Panc1 (cell line): ENCODE data around the gene PIGL. TPM values are rescaled to one million over a fixed set of nuclear protein-coding genes. Genes with fewer than 3 reads are reported as not detected.
A peak's percentile ranks its signal among the peaks of the same experiment; 100 is the strongest.
"Not testable (repeated sequence)": the region's sequence is repeated elsewhere in the genome, so short reads cannot be mapped to it uniquely, and the experiment has no call there.

Experiments used
- ATAC-seq: fragments of 200-7000 bp; cut with Tn5 transposase; 2 replicates; pipeline ENCODE4 v1.9.1; 2020; ENCODE audit warnings: mild to moderate bottlenecking, moderate library complexity
- BruUV-seq: library from RNA; stranded (reverse); fragments of 400-500 nt; replicated peaks from 2 replicates; lab custom pipeline; 2021; lab: Mats Ljungman, UMichigan
- CTCF ChIA-PET: fragments of 300-600 bp; sonication (Branson Sonifier 250); formaldehyde crosslinking; loops from one replicate; lab custom pipeline; 2022; ENCODE audit warnings: antibody characterized with exemption; lab: Charles Lee
- POLR2A ChIA-PET: fragments of 300-600 bp; sonication (Branson Sonifier 250); formaldehyde crosslinking; loops from one replicate; lab custom pipeline; 2022; ENCODE audit warnings: antibody characterized with exemption; lab: Charles Lee
- DNase-seq: peaks from one replicate; pipeline ENCODE4 v3.0.0-alpha.2; 2010; ENCODE audit warnings: low read depth, low spot score
- H3K27ac ChIP-seq: 2 replicates; pipeline ENCODE4 v1.5.1; 2011; ENCODE audit warnings: mild to moderate bottlenecking, low read length, inconsistent platforms
- H3K27me3 ChIP-seq: fragments of 200-500 bp; sonication (Bioruptor generic); 2 replicates; pipeline ENCODE4 v1.6.0; 2014; ENCODE audit warnings: low read length, inconsistent platforms; ENCODE audit not compliant: control insufficient read depth, insufficient read depth
- H3K36me3 ChIP-seq: fragments of 200-500 bp; sonication (Bioruptor generic); 2 replicates; pipeline ENCODE4 v1.5.1; 2014; ENCODE audit warnings: inconsistent platforms, mild to moderate bottlenecking, low read length, moderate library complexity; ENCODE audit not compliant: control insufficient read depth, insufficient read depth
- H3K4me1 ChIP-seq: 2 replicates; pipeline ENCODE4 v1.5.1; 2011; ENCODE audit warnings: inconsistent platforms, mild to moderate bottlenecking, low read length, moderate library complexity; ENCODE audit not compliant: control insufficient read depth, insufficient read depth
- H3K4me3 ChIP-seq, 2 experiments: 2 replicates each; pipeline ENCODE4 v1.5.1; 2011 to 2012; ENCODE audit warnings: low read depth in 2 of 2, low read length in 2 of 2, mild to moderate bottlenecking in 2 of 2, inconsistent platforms in 1 of 2, moderate library complexity in 1 of 2
- H3K9me3 ChIP-seq: fragments of 200-500 bp; sonication (Bioruptor generic); 2 replicates; pipeline ENCODE4 v1.5.1; 2014; ENCODE audit warnings: low read depth, mild to moderate bottlenecking, inconsistent platforms, low read length, moderate library complexity; ENCODE audit not compliant: control insufficient read depth, insufficient read depth
- POLR2AphosphoS5 ChIP-seq: IDR thresholded peaks from 2 replicates; pipeline ENCODE4 v1.6.1; 2012; ENCODE audit warnings: mild to moderate bottlenecking, low read depth, low read length, moderate library complexity
- SIN3A ChIP-seq: IDR thresholded peaks from 2 replicates; pipeline ENCODE4 v1.6.1; 2012; ENCODE audit warnings: low read depth, mild to moderate bottlenecking, low read length, moderate library complexity, borderline replicate concordance; ENCODE audit not compliant: insufficient read depth
- TCF7L2 ChIP-seq: IDR thresholded peaks from 2 replicates; pipeline ENCODE4 v1.6.1; 2011; ENCODE audit warnings: mild to moderate bottlenecking, low read depth, low read length, inconsistent platforms
- in situ Hi-C: cut with HindIII; loops from 2 replicates; pipeline ENCODE4 v1.10.0; 2016; ENCODE audit warnings: low sequenced_read_pairs, low pct_unique_long_range_greater_than_20kb
- intact Hi-C: fragments of 100-400 bp; cut with micrococcal nuclease; formaldehyde crosslinking; loops from one replicate; pipeline ENCODE4 v1.10.0; 2022; ENCODE audit not compliant: unreplicated experiment
- total RNA-seq: library from RNA; stranded (reverse); gene quantifications from one replicate; pipeline ENCODE4 v1.2.1, GENCODE V29; 2021; ENCODE audit not compliant: unreplicated experiment
- TF ChIP-seq, protein P1 (sequence below): fragments of 450-650 bp; IDR thresholded peaks from 2 replicates; pipeline ENCODE4 v1.5.1; 2017; ENCODE audit warnings: mild to moderate bottlenecking
- TF ChIP-seq, protein P2 (sequence below), 2 experiments: IDR thresholded peaks; 2 replicates each; pipeline ENCODE4 v1.6.1; 2011 to 2012; ENCODE audit warnings: low read depth in 2 of 2, control low read depth in 1 of 2, low read length in 1 of 2, mild to moderate bottlenecking in 1 of 2, moderate library complexity in 1 of 2; ENCODE audit not compliant: insufficient read depth in 1 of 2

The PIGL gene
- total RNA-seq, 1 experiment from 2014 or later: 14.8 TPM

- Histone ChIP-seq H3K27me3 (no peaks in the 10 kb centered on the region), H3K4me3 (no peak overlapping the region), H3K27ac (no peak overlapping the region), H3K36me3 (no peaks in the 10 kb centered on the region), H3K9me3 (no peaks in the 10 kb centered on the region), H3K4me1 (peaks cover 3% of the 10 kb centered on the region)
- intact Hi-C loops (no loop called here), in situ Hi-C loops (no loop called here)
- POLR2A ChIA-PET: no interaction called here
- DNase-seq: no peak
- BruUV-seq: no TSS peak
- TF ChIP-seq SIN3A (no peak), POLR2AphosphoS5 (no peak), TCF7L2 (no peak)
- TF ChIP-seq, protein P1, sequence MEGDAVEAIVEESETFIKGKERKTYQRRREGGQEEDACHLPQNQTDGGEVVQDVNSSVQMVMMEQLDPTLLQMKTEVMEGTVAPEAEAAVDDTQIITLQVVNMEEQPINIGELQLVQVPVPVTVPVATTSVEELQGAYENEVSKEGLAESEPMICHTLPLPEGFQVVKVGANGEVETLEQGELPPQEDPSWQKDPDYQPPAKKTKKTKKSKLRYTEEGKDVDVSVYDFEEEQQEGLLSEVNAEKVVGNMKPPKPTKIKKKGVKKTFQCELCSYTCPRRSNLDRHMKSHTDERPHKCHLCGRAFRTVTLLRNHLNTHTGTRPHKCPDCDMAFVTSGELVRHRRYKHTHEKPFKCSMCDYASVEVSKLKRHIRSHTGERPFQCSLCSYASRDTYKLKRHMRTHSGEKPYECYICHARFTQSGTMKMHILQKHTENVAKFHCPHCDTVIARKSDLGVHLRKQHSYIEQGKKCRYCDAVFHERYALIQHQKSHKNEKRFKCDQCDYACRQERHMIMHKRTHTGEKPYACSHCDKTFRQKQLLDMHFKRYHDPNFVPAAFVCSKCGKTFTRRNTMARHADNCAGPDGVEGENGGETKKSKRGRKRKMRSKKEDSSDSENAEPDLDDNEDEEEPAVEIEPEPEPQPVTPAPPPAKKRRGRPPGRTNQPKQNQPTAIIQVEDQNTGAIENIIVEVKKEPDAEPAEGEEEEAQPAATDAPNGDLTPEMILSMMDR: no peak
- TF ChIP-seq, protein P2, sequence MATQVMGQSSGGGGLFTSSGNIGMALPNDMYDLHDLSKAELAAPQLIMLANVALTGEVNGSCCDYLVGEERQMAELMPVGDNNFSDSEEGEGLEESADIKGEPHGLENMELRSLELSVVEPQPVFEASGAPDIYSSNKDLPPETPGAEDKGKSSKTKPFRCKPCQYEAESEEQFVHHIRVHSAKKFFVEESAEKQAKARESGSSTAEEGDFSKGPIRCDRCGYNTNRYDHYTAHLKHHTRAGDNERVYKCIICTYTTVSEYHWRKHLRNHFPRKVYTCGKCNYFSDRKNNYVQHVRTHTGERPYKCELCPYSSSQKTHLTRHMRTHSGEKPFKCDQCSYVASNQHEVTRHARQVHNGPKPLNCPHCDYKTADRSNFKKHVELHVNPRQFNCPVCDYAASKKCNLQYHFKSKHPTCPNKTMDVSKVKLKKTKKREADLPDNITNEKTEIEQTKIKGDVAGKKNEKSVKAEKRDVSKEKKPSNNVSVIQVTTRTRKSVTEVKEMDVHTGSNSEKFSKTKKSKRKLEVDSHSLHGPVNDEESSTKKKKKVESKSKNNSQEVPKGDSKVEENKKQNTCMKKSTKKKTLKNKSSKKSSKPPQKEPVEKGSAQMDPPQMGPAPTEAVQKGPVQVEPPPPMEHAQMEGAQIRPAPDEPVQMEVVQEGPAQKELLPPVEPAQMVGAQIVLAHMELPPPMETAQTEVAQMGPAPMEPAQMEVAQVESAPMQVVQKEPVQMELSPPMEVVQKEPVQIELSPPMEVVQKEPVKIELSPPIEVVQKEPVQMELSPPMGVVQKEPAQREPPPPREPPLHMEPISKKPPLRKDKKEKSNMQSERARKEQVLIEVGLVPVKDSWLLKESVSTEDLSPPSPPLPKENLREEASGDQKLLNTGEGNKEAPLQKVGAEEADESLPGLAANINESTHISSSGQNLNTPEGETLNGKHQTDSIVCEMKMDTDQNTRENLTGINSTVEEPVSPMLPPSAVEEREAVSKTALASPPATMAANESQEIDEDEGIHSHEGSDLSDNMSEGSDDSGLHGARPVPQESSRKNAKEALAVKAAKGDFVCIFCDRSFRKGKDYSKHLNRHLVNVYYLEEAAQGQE (IDR thresholded peaks at IDR 0.05; ENCODE audit: insufficient read depth in 1 of 2, low read depth in 2 of 2, low read length in 1 of 2): no peak
- CTCF ChIA-PET: no interaction called here
- ATAC-seq: no peak
Measured at GRCh38 chr17:16199093-16199492, 17.9 kb upstream of the PIGL start.

DNA sequence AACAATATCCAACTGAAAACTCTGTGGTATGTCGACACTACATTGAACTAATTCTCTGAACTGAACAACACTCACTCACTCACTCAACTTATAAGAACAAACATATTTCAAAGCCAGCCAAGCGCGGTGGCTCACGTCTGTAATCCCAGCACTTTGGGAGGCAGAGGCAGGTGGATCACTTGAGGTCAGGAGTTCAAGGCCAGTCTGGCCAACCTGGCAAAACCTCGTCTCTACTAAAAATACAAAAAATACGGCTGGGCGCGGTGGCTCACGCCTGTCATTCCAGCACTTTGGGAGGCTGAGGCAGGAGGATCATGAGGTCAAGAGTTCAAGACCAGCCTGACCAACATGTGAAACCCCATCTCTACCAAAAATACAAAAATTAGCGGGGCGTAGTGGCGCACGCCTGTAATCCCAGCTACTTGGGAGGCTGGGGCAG is 15.3 kb upstream of the PIGL start:
- intact Hi-C loops, H3K36me3 ChIP-seq, ATAC-seq, BruUV-seq, POLR2A ChIA-PET, DNase-seq, H3K4me1 ChIP-seq, CTCF ChIA-PET, H3K9me3 ChIP-seq, in situ Hi-C loops, H3K27me3 ChIP-seq, H3K27ac ChIP-seq, H3K4me3 ChIP-seq: not testable (repeated sequence)

DNA sequence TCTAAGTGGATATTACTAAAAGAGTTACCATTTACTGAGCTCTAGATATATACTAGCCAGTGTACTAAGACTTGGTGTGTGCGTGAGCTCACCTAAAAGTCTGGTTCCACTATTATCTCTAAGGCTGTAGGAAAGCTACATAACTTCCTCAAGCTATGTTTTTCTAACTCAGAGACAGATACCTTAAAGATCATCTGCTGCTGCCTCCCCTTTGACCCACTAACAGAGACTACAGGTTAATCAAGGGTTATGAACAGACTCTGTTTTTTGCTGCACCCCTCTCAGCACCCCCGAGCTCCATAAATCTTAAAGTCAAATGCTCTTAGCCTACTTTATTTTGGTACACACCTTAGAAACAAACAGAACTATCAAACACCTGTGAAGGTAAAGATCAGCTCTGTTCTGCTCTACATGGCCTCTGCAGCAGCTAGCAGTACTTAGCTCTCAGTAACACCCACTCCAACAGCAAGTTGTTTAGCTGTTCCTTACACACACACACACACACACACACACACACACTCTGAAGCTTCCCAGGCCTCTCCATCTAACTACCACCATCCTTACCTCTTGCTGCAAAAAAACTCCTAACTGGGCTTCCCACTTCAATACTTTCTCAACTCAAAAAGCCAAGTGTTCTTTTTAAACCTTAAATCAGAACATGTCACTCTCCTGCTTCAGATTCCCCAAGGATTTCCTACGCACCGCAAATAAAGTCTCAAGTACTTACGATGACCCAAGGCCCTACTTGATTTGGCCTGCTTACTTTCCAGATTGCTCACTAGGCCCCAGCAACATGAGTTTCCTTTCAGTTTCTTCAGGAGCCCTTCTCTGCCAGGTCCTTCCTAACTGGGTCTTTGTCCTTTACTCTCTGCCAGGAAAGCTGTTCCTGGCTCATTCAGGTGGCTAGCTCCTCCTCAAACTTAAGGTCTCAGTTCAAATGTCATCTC is 14.2 kb upstream of the PIGL start:
- intact Hi-C loops, H3K36me3 ChIP-seq, H3K4me1 ChIP-seq, DNase-seq, H3K9me3 ChIP-seq, in situ Hi-C loops, H3K27me3 ChIP-seq, CTCF ChIA-PET, H3K4me3 ChIP-seq, ATAC-seq: not testable (repeated sequence)
- POLR2A ChIA-PET: interaction anchor here (0.7 kb wide), 1 partner anchor 95 kb away, joined by 3 read pairs; no protein-coding TSS in a partner anchor
- BruUV-seq: TSS peak; percentile 33
- 0 out of 2 replicates have a peak overlapping the region, but pooled peaks have one; percentile 23 for H3K27ac ChIP-seq

- in situ Hi-C loops, POLR2A ChIA-PET, H3K36me3 ChIP-seq, H3K27ac ChIP-seq, BruUV-seq, H3K4me1 ChIP-seq, ATAC-seq, intact Hi-C loops, H3K4me3 ChIP-seq, H3K9me3 ChIP-seq, H3K27me3 ChIP-seq, DNase-seq, CTCF ChIA-PET: not testable (repeated sequence)
Measured at GRCh38 chr17:16204763-16205162, 12.2 kb upstream of the PIGL start.
